Keratinocyte (primary cell): ENCODE data around the gene MUC13. TPM values are rescaled to one million over a fixed set of nuclear protein-coding genes. Genes with fewer than 3 reads are reported as not detected.

Experiments used
- DNase-seq: peaks from one replicate; pipeline ENCODE4 v3.0.0-alpha.2; 2011; ENCODE audit warnings: low read depth, missing footprints, low spot score
- FAIRE-seq: peaks from 2 replicates; lab custom pipeline; 2011; peaks lifted over from hg19 to GRCh38; lab: Jason Lieb, UNC
- H2AFZ ChIP-seq: 2 replicates; pipeline ENCODE4 v1.6.0; 2012; ENCODE audit warnings: low read length, control low read depth, inconsistent platforms; ENCODE audit not compliant: control insufficient read depth
- H3K27ac ChIP-seq: 2 replicates; pipeline ENCODE4 v1.5.1; 2011; ENCODE audit warnings: low read length; ENCODE audit not compliant: control insufficient read depth, insufficient read depth
- H3K27me3 ChIP-seq: 3 replicates; pipeline ENCODE4 v1.6.0; 2011; ENCODE audit warnings: low read length; ENCODE audit not compliant: control insufficient read depth, insufficient read depth; ENCODE audit errors: extremely low read depth
- H3K36me3 ChIP-seq, 2 experiments: 2 replicates in 1 of 2; 3 replicates in 1 of 2; pipeline ENCODE4 v1.5.1; 2011; ENCODE audit warnings: low read length in 2 of 2, mild to moderate bottlenecking in 1 of 2; ENCODE audit not compliant: control insufficient read depth in 2 of 2, insufficient read depth in 2 of 2; ENCODE audit errors: extremely low read depth in 1 of 2
- H3K4me1 ChIP-seq: 3 replicates; pipeline ENCODE4 v1.5.1; 2011; ENCODE audit warnings: low read length; ENCODE audit not compliant: control insufficient read depth, insufficient read depth; ENCODE audit errors: extremely low read depth
- H3K4me2 ChIP-seq: 3 replicates; pipeline ENCODE4 v1.6.0; 2011; ENCODE audit warnings: low read depth, low read length; ENCODE audit not compliant: control insufficient read depth, insufficient read depth; ENCODE audit errors: extremely low read depth
- H3K4me3 ChIP-seq, 3 experiments: fragments of 200-600 bp in 1 of 3; sonication (generic) in 1 of 3; 2 replicates in 2 of 3; 3 replicates in 1 of 3; pipeline ENCODE4 v1.5.1; 2011 to 2016; ENCODE audit warnings: low read length in 3 of 3, mild to moderate bottlenecking in 3 of 3, control low read depth in 2 of 3, inconsistent platforms in 1 of 3, low read depth in 1 of 3, mixed read lengths in 1 of 3, mixed run types in 1 of 3, moderate library complexity in 1 of 3; ENCODE audit not compliant: control insufficient read depth in 2 of 3, insufficient read depth in 2 of 3; ENCODE audit errors: extremely low read depth in 1 of 3
- H3K79me2 ChIP-seq: 2 replicates; pipeline ENCODE4 v1.6.0; 2012; ENCODE audit warnings: low read length; ENCODE audit not compliant: control insufficient read depth, insufficient read depth
- H3K9ac ChIP-seq: 3 replicates; pipeline ENCODE4 v1.6.0; 2011; ENCODE audit warnings: low read length; ENCODE audit not compliant: control insufficient read depth, insufficient read depth; ENCODE audit errors: extremely low read depth
- H3K9me1 ChIP-seq: 3 replicates; pipeline ENCODE4 v1.6.0; 2011; ENCODE audit warnings: low read length; ENCODE audit not compliant: control insufficient read depth, insufficient read depth; ENCODE audit errors: extremely low read depth
- H3K9me3 ChIP-seq: 2 replicates; pipeline ENCODE4 v1.5.1; 2012; ENCODE audit warnings: low read depth, low read length; ENCODE audit not compliant: control insufficient read depth
- H4K20me1 ChIP-seq: 3 replicates; pipeline ENCODE4 v1.6.0; 2011; ENCODE audit warnings: low read length; ENCODE audit not compliant: control insufficient read depth, insufficient read depth; ENCODE audit errors: extremely low read depth
- EZH2 ChIP-seq: IDR thresholded peaks from one replicate; pipeline ENCODE4 v1.6.1; 2012; ENCODE audit warnings: inconsistent platforms, mild to moderate bottlenecking, low read length, moderate library complexity
- dilution Hi-C: fragments of 300-500 bp; cut with MboI; formaldehyde crosslinking; loops from one replicate; pipeline ENCODE4 v1.7.0; 2020; ENCODE audit warnings: low sequenced_read_pairs; ENCODE audit not compliant: extremely low pct_ligation_motif_present
- polyA plus RNA-seq, 5 experiments: library from polyadenylated mRNA; depleted of rRNA in 3 of 5; stranded (reverse) in 3 of 5; stranded (forward) in 1 of 5; unstranded in 1 of 5; fragments of >200 nt; gene quantifications; 1 replicate in 1 of 5; 2 replicates in 3 of 5; 3 replicates in 1 of 5; pipeline versions ENCODE4 v1.2.1 to v1.2.3, GENCODE V29; 2011 to 2012; ENCODE audit warnings: missing spikeins in 2 of 5, low read depth in 1 of 5, low replicate concordance in 1 of 5
- TF ChIP-seq, protein P1 (sequence below), 3 experiments: IDR thresholded peaks in 1 of 3; conservative IDR thresholded peaks in 1 of 3; optimal IDR thresholded peaks in 1 of 3; 2 replicates in 2 of 3; 3 replicates in 1 of 3; pipeline versions ENCODE3 to v1.5.1; 2011; ENCODE audit warnings: low read length in 3 of 3, mild to moderate bottlenecking in 3 of 3, moderate library complexity in 2 of 3, control low read depth in 1 of 3, inconsistent platforms in 1 of 3; ENCODE audit not compliant: insufficient read depth in 2 of 3; ENCODE audit errors: extremely low read depth in 1 of 3

Gene MUC13
- polyA plus RNA-seq, 1 donor (not counting 4 experiments of a cell fraction or from before 2014, with no cell fraction given) = not detected

DNA sequence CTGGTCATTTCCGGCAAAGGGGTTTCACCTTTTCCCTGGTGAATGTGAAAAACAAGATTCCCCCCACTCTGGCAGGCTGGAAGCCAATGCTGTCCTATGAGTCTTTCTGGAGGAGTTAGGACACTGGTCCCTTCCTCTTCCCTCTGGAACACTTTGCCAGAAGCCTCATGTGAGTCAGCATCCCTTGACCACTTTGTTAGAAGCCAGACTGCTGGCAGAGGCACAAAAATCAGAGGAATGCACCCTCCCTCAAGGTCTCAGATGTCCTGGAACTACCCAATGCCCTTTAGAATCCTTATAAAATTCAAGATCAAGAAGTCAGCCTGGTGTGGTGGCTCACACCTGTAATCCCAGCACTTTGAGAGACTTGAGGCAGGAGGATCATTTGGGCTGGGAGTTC lies 74.0 kb downstream of the MUC13 start:
- no peak overlapping the region for H3K9ac ChIP-seq
- peak overlapping the region; percentile 56 for H3K4me2 ChIP-seq
- FAIRE-seq = peak; percentile 96

DNA sequence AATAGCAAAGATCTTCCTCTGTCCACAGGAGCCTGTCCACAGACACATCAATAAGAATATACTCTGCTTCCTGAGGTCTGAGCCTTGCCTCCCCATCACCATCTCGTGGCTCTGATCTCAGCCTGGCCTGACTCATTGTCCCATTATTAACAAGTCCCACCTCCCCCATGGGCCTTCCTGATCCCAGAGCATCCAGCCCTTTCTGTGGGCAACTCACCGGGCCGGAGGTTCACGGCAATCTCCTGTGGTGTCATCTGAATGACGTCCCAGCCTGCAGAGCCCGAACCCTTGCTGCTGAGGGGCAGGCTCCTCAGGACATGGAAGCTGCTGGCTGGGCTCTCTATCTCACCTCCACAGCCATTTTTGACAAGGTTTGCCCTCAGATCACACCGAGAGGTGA lies 75.5 kb downstream of the MUC13 start:
- H3K27ac ChIP-seq = no peak overlapping the region
- H3K4me1 ChIP-seq = peaks cover 34% of the 10 kb centered on the region
- peaks cover 4% of the 10 kb centered on the region for H4K20me1 ChIP-seq
- H3K4me2 ChIP-seq = peak overlapping the region; percentile 14
- no peak overlapping the region for H3K4me3 ChIP-seq
- H3K79me2 ChIP-seq = peaks cover 35% of the 10 kb centered on the region
- H2AFZ ChIP-seq = no peak overlapping the region
- no peaks in the 10 kb centered on the region for H3K9me1 ChIP-seq
- dilution Hi-C loops = no loop called here
- DNase-seq = no peak
- TF ChIP-seq, protein P1, sequence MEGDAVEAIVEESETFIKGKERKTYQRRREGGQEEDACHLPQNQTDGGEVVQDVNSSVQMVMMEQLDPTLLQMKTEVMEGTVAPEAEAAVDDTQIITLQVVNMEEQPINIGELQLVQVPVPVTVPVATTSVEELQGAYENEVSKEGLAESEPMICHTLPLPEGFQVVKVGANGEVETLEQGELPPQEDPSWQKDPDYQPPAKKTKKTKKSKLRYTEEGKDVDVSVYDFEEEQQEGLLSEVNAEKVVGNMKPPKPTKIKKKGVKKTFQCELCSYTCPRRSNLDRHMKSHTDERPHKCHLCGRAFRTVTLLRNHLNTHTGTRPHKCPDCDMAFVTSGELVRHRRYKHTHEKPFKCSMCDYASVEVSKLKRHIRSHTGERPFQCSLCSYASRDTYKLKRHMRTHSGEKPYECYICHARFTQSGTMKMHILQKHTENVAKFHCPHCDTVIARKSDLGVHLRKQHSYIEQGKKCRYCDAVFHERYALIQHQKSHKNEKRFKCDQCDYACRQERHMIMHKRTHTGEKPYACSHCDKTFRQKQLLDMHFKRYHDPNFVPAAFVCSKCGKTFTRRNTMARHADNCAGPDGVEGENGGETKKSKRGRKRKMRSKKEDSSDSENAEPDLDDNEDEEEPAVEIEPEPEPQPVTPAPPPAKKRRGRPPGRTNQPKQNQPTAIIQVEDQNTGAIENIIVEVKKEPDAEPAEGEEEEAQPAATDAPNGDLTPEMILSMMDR (optimal IDR thresholded peaks at IDR 0.05 in 1 of 3, IDR thresholded peaks at IDR 0.05 in 1 of 3, conservative IDR thresholded peaks at IDR 0.05 in 1 of 3; ENCODE audit: extremely low read depth in 1 of 3, insufficient read depth in 2 of 3, low read length in 3 of 3) = no peak
- no peak for TF ChIP-seq EZH2
- H3K9ac ChIP-seq = no peak overlapping the region
- H3K27me3 ChIP-seq = no peaks in the 10 kb centered on the region
- peaks cover 3 to 16% of the 10 kb centered on the region in 2 experiments for H3K36me3 ChIP-seq
- H3K9me3 ChIP-seq = no peaks in the 10 kb centered on the region
- FAIRE-seq = no peak

More for the DNA sequence above, 74.0 kb downstream of the MUC13 start:
- H3K36me3 ChIP-seq = peaks cover 4 to 15% of the 10 kb centered on the region in 2 experiments
- H3K79me2 ChIP-seq = peaks cover 36% of the 10 kb centered on the region
- H3K9me1 ChIP-seq = no peaks in the 10 kb centered on the region
- TF ChIP-seq, protein P1 (optimal IDR thresholded peaks at IDR 0.05 in 1 of 3, IDR thresholded peaks at IDR 0.05 in 1 of 3, conservative IDR thresholded peaks at IDR 0.05 in 1 of 3; ENCODE audit: extremely low read depth in 1 of 3, insufficient read depth in 2 of 3, low read length in 3 of 3) = no peak
- H3K4me1 ChIP-seq = peaks cover 34% of the 10 kb centered on the region
- no peak overlapping the region for H3K27ac ChIP-seq
- H3K4me3 ChIP-seq = no peak overlapping the region
- DNase-seq = peak; percentile 64
- no peaks in the 10 kb centered on the region for H3K27me3 ChIP-seq
- H2AFZ ChIP-seq = no peak overlapping the region
- dilution Hi-C loops = no loop called here
- peaks cover 4% of the 10 kb centered on the region for H4K20me1 ChIP-seq
- no peaks in the 10 kb centered on the region for H3K9me3 ChIP-seq
